DMS53 treated with DMSO at 0.1 percent for 48 hours (cell line): ENCODE measurements around the gene CCDC178.

Experiments used
- DNase-seq: peaks from one replicate; lab custom pipeline; 2025; ENCODE audit not compliant: unreplicated experiment; lab: John Stamatoyannopoulos, UW

CCDC178 gene

DNA sequence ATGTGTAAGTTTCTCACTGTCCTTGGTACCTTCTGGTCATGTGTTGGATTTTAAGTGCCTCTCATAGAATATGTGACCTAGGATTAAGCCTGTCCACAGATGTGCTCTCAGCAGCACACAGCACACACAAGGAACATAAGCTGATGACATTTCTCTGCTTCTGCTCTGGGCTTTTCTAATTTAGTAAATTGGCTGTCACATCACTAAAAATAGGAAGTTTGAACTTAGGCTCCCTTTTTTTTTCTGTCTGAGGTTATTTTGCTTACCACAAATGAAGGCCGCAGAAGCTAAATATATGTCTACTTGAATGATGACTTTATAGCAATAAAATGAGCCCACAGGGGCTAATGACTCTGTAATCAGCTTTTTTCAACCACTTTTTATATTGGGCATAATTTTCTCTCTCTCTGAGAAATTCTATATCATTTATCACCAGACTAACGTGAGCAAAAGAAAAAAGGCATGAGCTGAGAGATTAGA, 517.5 kb downstream of the CCDC178 start:
- DNase-seq: no peak

GRCh38 chr18:32920796-32921787, 519.4 kb downstream of the CCDC178 start:
- peak; percentile 73 for DNase-seq

DNA sequence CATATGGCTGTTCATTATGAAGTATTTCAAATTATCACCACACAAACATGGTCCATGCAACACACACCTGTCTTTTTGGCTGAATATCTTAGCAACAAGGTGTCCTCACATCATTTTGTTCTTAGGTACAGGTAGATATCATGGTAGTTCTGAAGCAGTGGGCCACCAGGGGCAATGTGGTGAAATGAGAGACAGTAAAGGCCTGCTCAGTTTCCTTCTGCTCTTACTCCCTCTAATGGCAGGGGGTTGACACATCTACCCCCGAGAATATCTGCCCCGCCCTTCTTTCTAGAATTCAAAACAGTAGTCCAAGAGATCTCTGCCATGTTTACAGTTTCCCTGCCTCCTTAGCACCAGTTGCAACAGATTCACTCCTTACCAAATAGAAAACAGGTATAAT, 520.7 kb downstream of the CCDC178 start:
- DNase-seq: peak; percentile 74

- no peak for DNase-seq
These were observed 521.8 kb downstream of the CCDC178 start for GRCh38 chr18:32918692-32919250.

DNA sequence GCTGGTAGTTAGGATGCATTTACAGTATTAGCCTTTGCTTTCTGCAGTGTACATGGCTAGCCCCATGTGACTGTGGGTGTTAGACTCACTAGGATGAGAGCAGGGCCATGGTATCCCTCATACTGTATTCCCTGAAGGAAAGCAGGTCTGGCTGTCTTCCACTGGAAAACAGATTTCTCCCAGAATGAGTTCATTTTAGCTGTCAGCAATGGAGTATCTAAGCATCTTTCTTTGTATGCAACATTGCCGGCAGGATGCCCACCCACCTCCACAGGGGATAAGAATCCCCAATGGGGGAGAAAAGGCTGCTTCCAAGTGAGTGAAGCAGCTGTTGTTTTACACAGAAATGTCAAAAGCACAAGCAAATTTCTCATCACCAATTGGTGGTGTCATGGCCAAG, 525.0 kb downstream of the CCDC178 start:
- DNase-seq: no peak

- no peak for DNase-seq
These were observed 528.7 kb downstream of the CCDC178 start for GRCh38 chr18:32911660-32912284.

GRCh38 chr18:32910694-32911296, 529.7 kb downstream of the CCDC178 start:
- DNase-seq: no peak

DNA sequence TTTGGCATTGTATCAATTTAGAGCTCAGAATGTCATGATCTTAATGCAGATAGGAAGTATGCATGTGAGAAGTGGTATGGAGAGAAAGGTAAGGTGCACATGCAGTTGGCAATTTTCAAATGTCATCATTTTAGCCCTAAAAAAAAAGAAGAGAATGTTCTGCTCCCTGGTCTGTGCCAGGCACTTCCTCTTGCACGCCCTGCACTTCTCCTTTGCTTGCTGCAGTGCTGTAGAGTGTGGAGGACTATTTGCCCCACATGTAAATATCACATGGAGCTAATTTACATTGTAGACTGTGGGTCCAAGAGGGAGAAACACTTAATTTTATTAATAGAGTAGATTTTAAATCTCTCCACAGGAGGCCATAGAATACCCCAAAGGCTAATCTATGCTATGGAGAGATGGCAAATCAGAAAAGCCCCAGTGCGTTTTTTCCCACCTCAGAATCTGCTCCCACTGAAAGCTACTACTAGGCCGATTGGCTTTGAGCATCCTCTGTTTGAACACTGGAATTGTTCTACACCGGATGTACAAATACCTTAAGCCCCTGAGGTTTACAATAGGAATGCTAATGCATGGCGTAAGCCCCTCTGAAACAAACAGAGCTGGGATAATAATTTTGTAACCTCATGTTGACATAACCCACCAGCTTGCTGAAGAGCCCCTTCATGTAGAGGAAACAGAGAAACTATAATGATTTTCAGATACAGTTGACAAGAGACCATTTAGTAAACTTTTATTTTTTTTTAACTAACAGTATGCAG, 530.5 kb downstream of the CCDC178 start:
- DNase-seq: no peak

DNA sequence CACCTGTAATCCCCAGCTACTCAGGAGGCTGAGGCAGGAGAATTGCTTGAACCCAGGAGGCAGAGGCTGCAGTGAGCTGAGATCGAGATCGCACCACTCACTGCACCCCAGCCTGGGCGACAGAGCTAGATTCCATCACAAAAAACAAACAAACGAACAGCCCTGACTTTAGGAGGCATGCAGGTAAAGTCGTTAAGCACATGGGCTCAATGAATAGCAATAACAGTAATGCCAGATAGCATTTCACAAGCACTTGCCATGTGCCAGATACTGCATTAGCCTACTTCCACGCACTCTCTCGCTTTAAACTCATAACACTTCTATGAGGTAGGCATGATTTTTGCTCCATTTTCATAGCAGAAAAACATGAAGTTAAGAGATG, 532.1 kb downstream of the CCDC178 start:
- DNase-seq: no peak

DNA sequence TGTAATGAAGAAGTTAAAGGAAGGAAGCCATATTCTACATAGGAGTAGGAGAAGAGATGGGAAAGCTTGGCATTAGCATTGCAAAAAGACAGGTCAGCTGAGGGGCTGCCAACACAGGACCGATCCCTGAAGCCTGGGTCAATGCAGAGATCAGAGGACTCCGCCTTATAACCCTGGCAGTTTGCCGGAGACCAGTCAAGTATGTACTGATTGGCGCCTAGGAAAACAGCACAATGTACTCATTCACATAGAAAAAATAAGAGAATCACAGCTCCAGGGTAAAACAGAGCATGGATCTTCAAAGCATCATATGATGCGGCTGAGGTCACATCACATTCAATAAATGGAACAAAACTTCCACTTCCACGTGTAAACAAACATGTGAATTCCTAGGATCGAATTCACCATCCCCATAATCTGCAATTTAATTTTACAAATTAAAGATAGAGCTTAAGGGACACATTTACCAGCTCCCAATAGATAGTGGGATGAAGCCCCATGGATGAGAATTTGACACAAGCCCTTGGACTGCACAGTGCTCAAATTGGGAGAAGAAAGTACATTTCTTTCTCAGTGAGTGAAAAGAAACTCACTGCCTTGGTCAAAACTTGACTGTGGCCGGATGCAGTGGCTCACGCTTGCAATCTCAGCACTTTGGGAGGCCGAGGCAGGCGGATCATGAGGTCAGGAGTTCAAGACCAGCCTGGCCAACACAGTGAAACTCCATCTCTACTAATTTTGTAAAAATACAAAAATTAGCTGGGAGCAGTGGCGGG, 532.7 kb downstream of the CCDC178 start:
- DNase-seq: no peak

DNA sequence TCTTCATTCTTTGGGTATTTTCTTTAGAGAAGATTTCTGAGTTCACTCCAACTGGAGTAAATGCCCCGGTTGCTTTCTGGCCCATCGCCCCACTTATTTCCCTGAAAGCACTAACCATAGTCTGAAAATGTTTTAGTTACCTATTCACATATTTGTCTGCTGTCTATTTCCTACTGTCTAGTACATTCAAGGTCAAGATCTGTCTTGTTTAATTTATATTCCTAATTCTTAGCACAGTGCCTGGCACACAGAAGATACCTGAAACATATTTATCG, 533.3 kb downstream of the CCDC178 start:
- DNase-seq: no peak

GRCh38 chr18:32906506-32907310, 533.8 kb downstream of the CCDC178 start:
- DNase-seq: peak; percentile 43

DNA sequence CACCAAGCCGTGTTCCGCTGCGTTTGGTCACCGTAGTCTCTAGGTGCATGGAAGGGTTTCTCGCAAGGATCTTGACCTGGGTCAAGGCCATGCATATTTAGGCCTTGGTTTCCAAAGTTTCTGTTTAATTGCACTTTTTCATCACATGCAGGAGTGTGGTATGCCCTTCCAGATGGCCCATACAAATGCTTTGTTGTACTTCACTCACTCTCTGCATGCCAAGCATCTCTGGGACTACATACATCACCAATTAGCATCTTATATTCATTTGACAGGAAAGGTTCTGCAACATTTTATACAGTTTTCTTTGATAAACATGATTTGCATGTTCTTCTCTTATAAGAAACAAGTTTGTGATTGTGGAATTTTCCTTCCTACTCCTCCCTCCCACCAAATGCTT, 534.9 kb downstream of the CCDC178 start:
- DNase-seq: no peak

GRCh38 chr18:32902568-32903330, 537.8 kb downstream of the CCDC178 start:
- no peak for DNase-seq

DNA sequence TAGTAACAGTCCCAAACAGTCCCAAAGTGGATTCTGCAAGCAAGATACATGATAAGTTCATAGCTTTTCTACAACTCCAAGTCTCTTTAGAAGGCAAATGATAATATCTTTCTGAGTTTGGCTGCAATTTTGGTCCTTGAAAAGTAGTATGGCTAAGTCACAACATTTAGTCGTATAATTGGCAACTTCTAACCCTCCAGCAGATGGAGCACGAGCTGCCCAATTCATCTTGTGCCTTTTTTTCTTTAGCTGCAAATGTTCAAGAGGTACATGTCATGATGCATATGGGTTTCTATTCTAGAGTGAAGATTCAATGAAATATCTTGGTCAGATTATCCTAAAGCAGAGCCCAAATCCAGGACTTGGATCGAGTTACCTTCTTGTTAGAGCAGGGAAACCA, 540.7 kb downstream of the CCDC178 start:
- DNase-seq: no peak

- DNase-seq: no peak
These were observed 543.6 kb downstream of the CCDC178 start for GRCh38 chr18:32896776-32897547.

DNA sequence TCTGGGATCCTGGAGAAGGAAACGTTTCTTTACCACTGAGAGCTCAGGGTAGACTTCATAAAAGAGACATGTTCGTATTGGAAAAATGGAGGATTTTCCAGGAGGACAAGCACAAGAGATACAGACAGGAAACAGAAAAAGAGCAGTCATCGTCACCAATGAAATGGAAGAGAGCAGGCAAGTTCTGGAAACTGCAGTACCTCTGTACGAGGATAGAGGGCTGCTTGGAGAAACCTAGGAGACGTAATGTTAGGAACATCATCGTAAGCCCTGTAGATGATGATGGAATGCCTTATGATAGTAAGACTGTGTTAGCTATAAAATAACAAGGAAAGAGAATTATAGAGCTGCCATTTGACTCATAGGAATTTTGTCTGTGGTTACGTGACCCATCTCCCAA, 546.6 kb downstream of the CCDC178 start:
- DNase-seq: peak; percentile 5

- DNase-seq: peak; percentile 41
These were observed 548.7 kb downstream of the CCDC178 start for GRCh38 chr18:32891797-32892196.
